Spinal cord (tissue), 10 donors: ENCODE results near the gene BRD3OS. TPM values are rescaled to one million over a fixed set of nuclear protein-coding genes. Genes with fewer than 3 reads are reported as not detected.

Source experiments
- DNase-seq, 6 donors: peaks; one replicate each; pipeline versions ENCODE4 v3.0.0 to v3.0.0-alpha.2; 2013 to 2015; ENCODE audit warnings: low spot score in 6 of 6, low read depth in 4 of 6
- H3K27ac ChIP-seq: one replicate; pipeline ENCODE4 v1.5.1; 2013; ENCODE audit warnings: low read depth, low read length, control low read depth
- H3K27me3 ChIP-seq: one replicate; pipeline ENCODE4 v1.6.1; 2013; ENCODE audit warnings: low read length; ENCODE audit not compliant: control insufficient read depth, insufficient read depth
- H3K36me3 ChIP-seq: one replicate; pipeline ENCODE4 v1.6.1; 2013; ENCODE audit warnings: low read length; ENCODE audit not compliant: control insufficient read depth, insufficient read depth
- H3K4me1 ChIP-seq: one replicate; pipeline ENCODE4 v1.6.1; 2013; ENCODE audit warnings: low read length; ENCODE audit not compliant: control insufficient read depth, insufficient read depth
- H3K4me3 ChIP-seq: one replicate; pipeline ENCODE4 v1.5.1; 2013; ENCODE audit warnings: low read depth, low read length, control low read depth
- H3K9me3 ChIP-seq: one replicate; pipeline ENCODE4 v1.6.1; 2013; ENCODE audit warnings: low read length; ENCODE audit not compliant: control insufficient read depth, insufficient read depth
- WGBS: methylation state at CpG from one replicate; pipeline ENCODE4 v1.1.5; 2013; ENCODE audit warnings: missing lambda C conversion rate; ENCODE audit not compliant: insufficient coverage; 5-methylcytosine and 5-hydroxymethylcytosine counted together
- polyA plus RNA-seq, 2 donors: library from polyadenylated mRNA; unstranded; fragments of 120-200 nt; gene quantifications; one replicate each; pipeline ENCODE4 v1.2.1, GENCODE V29; 2013; ENCODE audit not compliant: insufficient read length in 2 of 2
- total RNA-seq, 2 donors: library from RNA; depleted of rRNA in 1 of 2; stranded (reverse); fragments of 120-200 nt in 1 of 2; fragments of >200 nt in 1 of 2; gene quantifications; one replicate each; pipeline versions ENCODE4 v1.2.3 to v1.2.4, GENCODE V29; 2013 to 2014
- donor health status: healthy.

BRD3OS gene
- total and polyA plus RNA-seq, 4 donors, result 22.4 to 56.3 (median 39.6) TPM

DNA sequence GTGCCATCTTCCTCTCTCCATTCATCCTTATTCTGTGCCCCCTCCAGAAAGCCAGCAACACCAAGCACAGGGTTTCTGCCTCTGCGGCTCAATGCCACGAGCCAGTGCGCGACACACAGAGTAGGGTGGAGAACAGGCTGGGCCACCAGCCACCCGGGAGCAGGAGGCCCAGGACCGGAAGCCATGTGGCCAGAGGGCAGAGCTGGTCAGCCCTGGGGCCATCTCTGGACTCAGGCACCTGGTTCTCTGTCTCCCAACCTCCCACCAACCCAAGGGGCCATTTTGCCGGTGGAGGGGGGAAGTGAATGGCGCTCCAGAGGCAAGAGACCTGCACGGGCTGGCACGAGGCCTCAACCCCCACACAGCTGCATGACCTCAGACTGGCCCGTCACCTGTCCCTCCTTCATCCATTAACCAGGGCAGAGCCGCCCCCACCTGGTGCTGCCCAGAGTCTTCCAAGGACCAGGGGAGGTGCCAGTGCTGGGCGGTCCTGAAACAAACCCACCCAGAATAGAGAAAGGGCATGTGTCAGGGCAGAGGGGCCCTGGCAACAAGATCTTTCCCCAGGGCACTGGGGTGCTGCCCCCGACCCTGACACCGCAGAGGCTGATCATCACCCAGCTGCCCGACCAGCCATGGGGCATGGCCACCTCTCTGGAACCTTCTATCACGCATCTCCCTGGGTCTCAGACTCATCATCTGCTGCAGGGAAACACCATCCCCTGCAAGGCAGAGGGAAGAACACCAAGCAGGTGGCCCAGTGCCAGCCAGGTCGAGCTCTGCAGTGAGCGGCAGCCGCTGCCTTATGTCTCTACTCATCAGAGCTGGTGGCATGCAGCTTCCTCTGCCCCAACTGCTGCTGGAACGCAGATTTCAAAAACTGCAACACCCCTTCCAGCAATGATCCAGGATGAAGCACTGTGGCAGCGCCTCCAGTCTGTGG, 45.1 kb upstream of the BRD3OS start:
- Histone ChIP-seq H3K27me3 (no peaks in the 10 kb centered on the region), H3K4me1 (peaks cover 64% of the 10 kb centered on the region), H3K27ac (no peak overlapping the region), H3K4me3 (no peak overlapping the region), H3K9me3 (no peaks in the 10 kb centered on the region), H3K36me3 (peaks cover 57% of the 10 kb centered on the region)
- peak in 2 of 6 donors; percentile 49 to 62 for DNase-seq
- WGBS, result 58% methylated on average over 20 of the region's 22 CpGs

DNA sequence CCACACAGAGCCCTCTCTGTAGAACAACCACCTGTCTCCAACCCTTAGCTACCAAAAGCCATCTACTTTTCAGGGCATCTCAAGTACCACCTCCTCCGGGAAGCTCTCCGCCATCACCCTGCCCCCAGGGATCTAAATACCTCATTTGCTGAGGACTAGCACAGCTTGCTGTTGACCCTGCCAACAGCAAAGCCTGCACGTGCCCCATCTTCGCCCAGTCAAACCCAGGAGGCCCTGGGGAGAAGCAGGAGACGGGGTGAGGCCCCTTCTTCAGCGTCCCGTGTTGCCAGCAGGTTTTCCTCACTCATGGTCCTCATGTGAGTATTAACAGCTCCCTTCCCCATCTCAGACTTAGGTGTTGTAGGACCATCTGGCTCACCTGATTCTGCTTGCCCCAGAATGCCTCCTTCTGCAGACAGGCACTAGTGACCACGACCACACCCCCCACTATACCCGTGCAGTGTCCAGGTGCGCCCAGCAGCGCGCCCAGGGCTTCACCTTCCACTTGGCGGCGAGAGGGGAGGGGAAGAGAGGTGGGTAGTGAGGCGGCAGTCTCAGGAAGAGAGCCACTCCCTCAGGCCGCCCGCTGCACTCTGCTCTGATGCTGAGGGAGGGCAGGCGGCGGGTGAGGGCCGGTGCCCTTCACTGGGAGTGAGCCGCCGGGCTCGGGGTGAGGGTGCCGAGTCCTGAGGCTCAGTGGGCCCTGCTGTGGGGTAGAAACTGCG, 44.3 kb upstream of the BRD3OS start:
- H3K4me3 ChIP-seq, result no peak overlapping the region
- H3K27ac ChIP-seq, result no peak overlapping the region
- H3K9me3 ChIP-seq, result no peaks in the 10 kb centered on the region
- 90% methylated on average over 13 of the region's 25 CpGs for WGBS
- no peak for DNase-seq
- H3K27me3 ChIP-seq, result no peaks in the 10 kb centered on the region
- peaks cover 57% of the 10 kb centered on the region for H3K36me3 ChIP-seq
- H3K4me1 ChIP-seq, result peaks cover 64% of the 10 kb centered on the region

- DNase-seq, result no peak
- H3K4me3 ChIP-seq, result no peak overlapping the region
- WGBS, result 88% methylated on average over 14 of the region's 14 CpGs
- H3K36me3 ChIP-seq, result peaks cover 55% of the 10 kb centered on the region
- no peak overlapping the region for H3K27ac ChIP-seq
- peaks cover 70% of the 10 kb centered on the region for H3K4me1 ChIP-seq
- H3K9me3 ChIP-seq, result no peaks in the 10 kb centered on the region
- no peaks in the 10 kb centered on the region for H3K27me3 ChIP-seq
Observed at GRCh38 chr9:133981589-133981957, 43.7 kb upstream of the BRD3OS start.

DNA sequence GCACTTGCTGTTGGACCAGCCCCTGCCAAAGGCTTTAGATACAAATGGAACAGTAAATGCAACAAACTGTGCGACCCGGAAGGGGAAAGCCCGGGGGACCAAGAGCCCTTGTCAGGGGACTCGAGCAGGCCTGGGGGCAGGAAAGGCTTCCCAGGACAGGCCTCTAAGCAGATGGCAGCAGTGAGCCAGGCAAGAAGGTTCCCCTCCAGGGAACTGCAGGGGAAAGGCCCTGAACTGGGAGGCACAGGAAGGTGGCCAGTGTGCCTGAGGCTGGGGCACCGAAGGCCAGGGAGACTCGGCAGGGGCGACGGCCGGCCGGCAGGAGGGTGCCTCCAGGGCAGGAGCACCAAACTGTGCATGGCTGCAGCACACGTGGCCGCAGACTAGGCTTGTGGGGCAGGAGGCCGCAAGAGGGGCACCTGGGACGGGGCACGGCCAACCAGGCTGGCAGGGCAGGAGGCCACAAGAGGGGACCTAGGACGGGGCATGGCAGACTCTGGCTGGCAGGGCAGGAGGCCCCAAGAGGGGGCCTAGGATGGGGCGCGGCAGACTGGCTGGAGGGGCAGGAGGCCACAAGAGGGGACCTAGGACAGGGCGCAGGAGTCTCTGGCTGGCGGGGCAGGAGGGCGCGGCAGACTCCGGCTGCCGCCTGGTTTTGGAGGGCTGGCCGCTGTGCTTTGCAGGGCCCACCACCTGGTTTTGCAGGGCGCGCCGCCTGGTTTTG, 43.2 kb upstream of the BRD3OS start:
- Histone ChIP-seq H3K27ac (no peak overlapping the region), H3K9me3 (no peaks in the 10 kb centered on the region), H3K36me3 (peaks cover 51% of the 10 kb centered on the region), H3K4me3 (no peak overlapping the region), H3K27me3 (no peaks in the 10 kb centered on the region), H3K4me1 (peaks cover 69% of the 10 kb centered on the region)
- DNase-seq, result no peak
- 85% methylated on average over 28 of the region's 28 CpGs for WGBS

GRCh38 chr9:133982971-133983720, 42.1 kb upstream of the BRD3OS start:
- Histone ChIP-seq H3K27me3 (no peaks in the 10 kb centered on the region), H3K27ac (no peak overlapping the region), H3K4me3 (no peak overlapping the region), H3K36me3 (peaks cover 46% of the 10 kb centered on the region), H3K4me1 (peaks cover 68% of the 10 kb centered on the region), H3K9me3 (no peaks in the 10 kb centered on the region)
- no peak for DNase-seq
- 82% methylated on average over 25 of the region's 25 CpGs for WGBS

DNA sequence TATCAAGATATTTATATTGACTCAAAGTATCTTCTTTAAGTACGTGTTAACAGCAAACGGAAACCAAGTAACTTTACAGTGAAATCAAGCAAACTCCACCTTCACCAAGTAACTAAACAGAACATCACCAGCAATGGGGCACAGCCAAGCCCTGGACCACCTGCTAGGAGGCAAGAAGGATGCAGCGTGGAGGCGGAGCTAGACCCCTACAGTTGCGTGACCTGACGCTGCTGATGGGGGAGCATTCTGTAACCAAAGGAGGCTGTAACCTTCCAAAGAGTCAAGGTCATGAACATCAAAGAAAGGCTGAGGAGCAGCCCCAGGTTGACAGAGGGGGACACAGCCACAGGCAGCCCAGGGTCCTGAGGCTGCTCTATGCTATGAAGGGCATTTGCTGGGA, 39.2 kb upstream of the BRD3OS start:
- no peaks in the 10 kb centered on the region for H3K9me3 ChIP-seq
- H3K36me3 ChIP-seq, result peaks cover 29% of the 10 kb centered on the region
- H3K27me3 ChIP-seq, result no peaks in the 10 kb centered on the region
- DNase-seq, result no peak
- WGBS, result 76% methylated on average over 5 of the region's 6 CpGs
- H3K27ac ChIP-seq, result no peak overlapping the region
- H3K4me3 ChIP-seq, result no peak overlapping the region
- H3K4me1 ChIP-seq, result peaks cover 57% of the 10 kb centered on the region

GRCh38 chr9:133986774-133987445, 38.4 kb upstream of the BRD3OS start:
- Histone ChIP-seq H3K4me1 (peaks cover 51% of the 10 kb centered on the region), H3K27me3 (no peaks in the 10 kb centered on the region), H3K27ac (no peak overlapping the region), H3K9me3 (no peaks in the 10 kb centered on the region), H3K4me3 (no peak overlapping the region), H3K36me3 (peaks cover 23% of the 10 kb centered on the region)
- DNase-seq, result no peak
- WGBS, result 65% methylated on average over 6 of the region's 13 CpGs

- Histone ChIP-seq H3K27me3 (no peaks in the 10 kb centered on the region), H3K36me3 (peaks cover 18% of the 10 kb centered on the region), H3K9me3 (no peaks in the 10 kb centered on the region), H3K4me1 (peaks cover 46% of the 10 kb centered on the region), H3K27ac (no peak overlapping the region), H3K4me3 (no peak overlapping the region)
- DNase-seq, result peak in 1 of 6 donors; percentile 54
- WGBS, result 76% methylated on average over 11 of the region's 14 CpGs
Observed at GRCh38 chr9:133987446-133987788, 37.9 kb upstream of the BRD3OS start.
